Measurements from ENCODE around the gene GPR83.
"Not testable (repeated sequence)": the region's sequence is repeated elsewhere in the genome, so short reads cannot be mapped to it uniquely, and the experiment has no call there.

The GPR83 gene

DNA sequence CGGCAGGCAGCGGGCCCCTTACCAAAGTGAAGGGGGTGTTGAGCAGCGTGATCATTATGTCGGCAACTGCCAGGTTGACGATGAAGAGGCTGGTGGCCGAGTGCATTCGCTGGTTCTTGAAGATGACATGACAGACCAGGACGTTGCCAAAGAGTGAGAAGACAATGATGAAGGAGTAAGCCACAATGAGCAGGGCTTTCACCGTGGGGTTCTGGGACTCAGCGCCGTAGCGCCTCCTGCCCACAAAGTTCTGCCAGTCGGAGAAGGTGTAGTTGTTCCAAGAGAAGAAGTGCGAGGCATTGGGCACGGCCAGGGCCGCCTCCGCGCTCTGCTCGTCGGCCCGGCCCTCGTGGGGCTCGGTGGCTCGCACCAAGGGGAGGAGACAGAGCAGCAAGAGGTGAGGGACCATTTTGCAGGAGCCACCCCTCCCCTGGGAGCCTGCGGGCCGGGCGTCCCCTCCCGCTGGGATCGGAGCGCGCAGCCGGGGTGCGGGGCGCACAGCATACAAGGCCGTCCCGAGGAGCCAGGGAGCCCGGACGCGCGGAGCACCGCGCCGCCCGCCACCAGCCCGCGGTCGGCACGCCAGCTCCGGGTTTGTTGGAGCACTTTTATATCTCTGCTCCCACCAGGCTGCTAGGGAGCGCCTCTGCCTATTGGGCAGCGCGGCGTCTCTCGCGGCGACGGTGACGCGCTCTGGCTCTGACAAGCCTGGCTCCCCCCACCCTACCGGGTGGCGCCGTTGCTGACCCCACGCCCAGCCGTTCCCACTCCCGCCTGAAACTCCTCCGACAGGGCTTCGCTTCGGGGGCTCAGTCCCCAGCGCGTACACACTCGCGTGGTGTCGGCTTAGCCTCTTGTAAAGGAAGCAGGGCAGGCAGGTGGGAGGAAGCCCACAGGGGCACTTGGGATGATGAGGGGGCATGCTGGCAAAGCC, at the start of gene GPR83:
Gene GPR83 (minus strand): TSS at position 581 of the 934 bp plus-strand sequence. CDS start 172 bp downstream, at position 409.
- DNase-seq, result peak; percentile 14

DNA sequence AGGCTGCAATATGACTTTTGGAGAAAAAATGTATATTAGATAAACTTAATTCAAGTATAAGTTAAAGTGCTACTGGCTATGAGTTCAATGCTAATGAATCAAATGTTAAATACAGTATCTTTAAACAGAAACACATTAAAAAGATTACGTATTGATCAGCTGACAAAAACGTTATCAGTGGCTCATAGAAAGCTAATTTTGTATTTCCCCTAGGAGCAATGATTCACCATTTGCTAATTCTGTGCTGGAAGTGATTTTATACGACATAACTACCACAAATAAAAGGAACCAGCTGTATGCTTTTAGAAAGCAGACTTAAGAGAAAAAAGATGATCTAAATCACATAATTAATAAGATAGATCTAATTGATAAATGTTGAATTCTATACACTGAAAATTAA, 48.8 kb upstream of the GPR83 start:
- DNase-seq, result no peak

DNA sequence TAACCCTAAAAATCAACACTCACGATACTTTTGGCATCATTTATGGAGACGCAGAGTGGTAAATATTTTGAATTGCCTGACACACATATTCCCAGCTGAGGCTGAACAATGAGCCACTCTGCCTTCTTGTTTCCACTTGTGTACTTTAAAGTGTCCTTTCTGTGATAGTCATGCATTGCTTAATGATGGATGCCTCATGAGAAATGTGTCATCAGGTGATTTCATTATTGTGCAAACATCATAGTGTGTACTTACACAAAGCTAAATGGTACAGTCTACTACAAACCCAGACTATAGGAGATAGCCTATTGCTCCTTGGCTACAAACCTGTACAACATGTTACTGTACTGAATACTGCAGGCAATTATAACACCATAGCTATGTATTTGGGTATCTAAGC, 48.2 kb upstream of the GPR83 start:
- DNase-seq, result no peak

DNA sequence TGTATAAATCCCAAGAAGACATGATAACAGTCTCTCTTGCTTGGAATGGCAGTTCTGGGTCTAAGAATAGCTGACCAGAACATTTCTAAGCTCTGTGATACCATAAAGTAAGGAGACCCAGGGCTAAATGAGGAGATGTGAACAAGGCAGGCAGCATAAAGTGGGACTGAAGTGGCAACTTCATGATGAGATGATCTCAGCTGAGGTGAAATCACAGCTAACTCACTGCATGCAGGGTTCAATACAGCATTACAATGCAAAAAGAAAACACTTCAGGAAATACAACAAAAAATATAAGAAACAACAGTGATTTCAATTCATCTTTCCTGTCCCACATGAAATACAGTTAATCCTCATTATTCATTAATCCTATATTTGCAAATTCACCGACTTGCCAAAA, 47.8 kb upstream of the GPR83 start:
- DNase-seq, result no peak

DNA sequence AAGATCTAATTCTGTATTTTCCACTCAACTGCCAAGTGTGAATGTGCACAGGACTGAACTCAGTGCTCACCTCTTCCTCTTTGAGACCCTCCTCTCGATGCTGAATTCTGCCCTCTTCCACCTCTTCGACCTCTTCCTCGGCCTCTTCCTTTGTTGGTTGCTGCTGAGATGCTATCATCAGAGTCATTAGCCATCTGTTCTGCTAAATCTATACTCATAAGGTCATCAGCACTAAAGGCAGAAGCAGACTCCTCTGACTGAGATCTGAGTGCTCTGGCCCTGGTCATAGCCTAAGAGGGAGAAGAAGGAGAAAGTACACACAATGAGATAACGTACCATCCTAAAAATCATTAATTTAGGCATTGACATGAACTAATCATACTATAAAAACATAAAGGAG, 45.9 kb upstream of the GPR83 start:
- no peak for DNase-seq

DNA sequence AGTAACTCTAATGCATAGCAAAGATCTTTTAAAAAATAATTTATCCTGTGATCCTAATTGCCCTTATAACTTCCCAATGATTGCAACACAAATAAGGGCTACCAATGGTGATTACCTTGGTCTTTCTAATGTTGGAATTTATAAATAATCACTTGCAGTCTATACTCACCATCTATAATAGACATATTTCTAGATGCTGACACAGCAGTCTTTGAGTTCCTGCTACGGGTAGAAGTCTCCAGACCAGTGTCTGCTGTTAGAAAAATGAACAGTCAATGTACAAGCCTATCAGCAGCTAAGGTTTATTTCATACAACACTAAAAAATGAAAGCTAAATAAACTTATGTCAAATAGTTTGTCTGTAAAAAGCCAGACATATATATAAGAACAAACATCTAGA, 44.4 kb upstream of the GPR83 start:
- no peak for DNase-seq

DNA sequence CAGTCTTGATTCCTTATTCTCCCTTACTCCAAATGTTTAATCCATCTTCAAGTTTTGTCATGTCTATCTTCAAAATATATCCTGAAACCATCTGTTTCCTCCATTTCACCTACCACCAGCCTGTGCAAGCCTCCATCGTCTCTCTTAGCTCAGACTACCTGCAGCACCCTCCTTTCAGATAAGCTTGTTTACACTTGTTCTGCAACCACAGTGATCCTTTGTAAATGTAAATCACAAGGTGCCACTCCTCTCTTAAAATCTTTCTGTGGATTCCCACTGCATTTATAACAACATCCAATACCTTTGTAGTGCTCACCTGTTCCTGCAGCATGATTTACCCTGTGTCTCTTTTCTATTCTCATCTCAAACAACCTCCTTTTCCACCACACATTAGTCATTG, 31.8 kb upstream of the GPR83 start:
- no peak for DNase-seq

DNA sequence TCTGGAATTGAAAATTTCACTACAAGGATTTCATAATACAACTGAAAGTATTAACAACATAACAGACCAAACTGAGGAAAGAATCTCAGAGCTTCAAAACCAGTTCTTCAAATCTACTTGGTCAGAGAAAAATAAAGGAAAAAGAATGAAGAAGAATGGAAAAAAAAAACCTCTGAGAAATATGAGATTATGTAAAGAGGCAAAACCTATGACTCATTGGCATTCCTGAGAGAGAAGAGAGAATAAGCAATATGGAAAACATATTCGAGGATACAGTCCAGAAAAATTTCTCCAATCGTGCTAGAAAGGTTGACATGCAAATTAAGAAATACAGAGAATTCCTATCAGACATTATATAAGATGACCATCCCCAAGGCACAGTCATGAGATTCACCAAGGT, 23.4 kb upstream of the GPR83 start:
- DNase-seq, result no peak

DNA sequence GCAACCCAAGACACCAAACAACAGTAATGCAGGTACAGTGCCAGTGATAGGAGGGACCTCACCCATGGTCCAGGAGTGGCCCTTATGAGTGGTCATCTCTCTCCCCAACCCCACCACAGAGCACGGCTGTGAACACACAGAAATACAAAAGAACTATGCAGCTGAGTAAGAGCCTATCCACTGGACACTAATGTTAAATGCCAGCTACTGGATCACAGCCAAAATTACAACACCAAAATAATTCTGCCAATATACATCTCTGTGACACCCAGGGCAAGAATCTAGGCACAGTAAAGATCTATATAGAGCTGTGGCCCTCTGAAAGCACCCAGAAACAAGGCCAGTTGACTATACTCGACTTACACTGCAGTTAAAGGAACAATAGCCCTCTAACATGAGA, 22.8 kb upstream of the GPR83 start:
- no peak for DNase-seq

DNA sequence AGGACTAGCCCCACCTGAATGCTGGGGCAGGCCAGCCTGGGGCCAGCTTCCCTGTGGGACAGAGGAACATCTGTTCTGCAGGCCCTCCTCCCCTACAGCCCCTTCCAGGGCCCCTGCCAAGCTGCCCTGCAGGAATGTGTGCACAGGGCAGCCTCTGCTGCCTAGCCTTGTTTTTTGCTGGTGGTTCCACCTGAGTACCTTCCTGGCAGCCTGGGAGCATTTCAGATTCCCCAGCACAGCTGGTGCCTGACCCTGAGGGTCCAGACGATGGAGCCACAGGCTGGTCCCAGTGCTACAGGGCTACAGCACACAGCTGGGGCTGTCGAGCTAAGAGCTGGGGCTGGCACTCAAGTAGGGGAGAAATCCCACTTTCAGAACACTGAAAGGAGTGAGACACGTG, 22.3 kb upstream of the GPR83 start:
- DNase-seq, result no peak

DNA sequence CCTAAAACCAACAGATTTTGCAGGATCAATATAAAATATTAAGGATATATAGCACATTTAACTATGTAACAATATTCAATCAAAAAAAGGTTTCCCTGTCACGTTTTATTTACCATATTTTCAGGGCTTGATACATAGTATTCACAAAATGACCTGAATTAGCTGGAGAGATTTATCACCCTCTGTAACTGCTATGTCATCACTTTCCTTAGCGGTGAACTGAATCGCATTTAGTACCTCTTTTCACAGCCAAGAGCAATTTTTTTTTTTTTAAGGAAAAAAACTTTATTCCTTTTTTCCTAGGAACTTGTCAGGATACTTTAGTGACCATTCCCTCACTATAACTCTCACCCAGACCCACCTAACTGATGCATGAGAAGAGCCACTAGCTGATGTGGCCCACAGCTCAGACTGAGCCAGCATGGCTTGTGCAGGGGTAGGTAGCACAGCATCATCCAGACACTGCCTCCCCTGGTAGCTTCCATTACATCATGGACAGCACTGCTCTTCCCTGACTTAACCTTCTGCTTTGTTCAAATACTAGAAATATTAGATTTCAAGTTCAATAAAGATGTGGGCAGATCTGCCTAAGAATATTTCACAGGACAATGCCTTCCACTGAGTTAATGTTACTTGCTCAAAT, 17.0 kb upstream of the GPR83 start:
- DNase-seq, result no peak

DNA sequence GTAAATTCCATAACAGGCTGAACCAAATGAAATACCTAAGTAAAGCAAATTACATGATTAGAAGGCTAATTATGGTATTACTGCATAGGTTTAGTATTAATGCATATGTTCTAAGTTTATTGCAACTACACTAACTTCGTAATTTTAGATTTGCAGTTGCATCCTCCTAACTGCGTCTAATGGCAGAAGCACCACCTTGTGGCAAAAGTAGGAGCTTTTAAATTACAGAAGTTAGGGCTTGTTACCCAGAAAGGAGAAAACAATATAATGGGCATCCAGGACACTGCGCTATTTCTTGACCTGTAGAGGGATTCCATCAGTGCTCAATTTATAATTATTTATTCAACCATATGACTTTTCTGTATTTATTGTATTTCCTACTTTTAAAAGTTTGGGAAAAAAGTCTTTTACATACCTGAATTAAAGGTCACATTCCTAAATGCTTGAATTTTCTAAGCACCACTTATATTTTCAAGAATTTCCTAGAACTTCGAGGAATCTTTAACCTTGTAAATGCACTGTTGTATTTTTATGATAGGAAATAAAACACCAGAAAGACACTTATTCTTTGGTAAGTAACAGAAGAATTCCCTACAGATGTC, 16.3 kb upstream of the GPR83 start:
- DNase-seq, result no peak

DNA sequence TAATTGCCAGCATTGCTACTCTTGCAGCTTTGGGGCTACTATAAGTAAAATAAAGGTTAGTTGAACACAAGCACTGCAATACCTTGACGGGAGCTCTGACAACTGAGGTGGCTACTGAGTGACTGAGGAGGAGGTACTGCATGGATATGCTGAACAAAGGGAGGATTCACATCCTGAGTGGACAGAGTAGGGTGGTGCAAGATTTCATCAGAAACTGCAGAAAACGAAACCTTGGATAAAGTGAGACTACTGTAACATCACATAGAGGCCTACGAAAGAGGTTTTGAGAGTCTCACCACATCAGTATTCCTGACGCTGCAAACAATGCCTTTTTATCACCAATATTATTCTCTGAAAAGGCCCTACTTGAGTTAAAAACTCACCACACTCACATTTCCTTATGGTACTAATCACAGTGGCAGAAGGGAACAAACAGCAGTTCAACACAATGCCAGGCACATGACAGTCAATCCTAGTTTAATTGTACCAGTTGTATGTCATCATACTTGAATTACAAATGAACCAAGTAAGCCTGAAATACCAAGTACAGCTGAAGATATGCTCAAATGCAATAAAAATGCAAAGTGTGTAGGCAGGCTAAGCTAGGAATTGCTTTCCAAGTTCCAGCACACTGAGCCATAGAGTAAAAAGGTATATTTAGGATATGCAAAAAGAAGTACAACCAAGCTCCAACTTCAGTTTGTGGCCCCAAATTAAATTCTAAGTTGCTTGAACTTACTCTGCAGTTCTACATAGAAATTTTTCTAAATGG, 4.0 kb upstream of the GPR83 start:
- no peak for DNase-seq

DNA sequence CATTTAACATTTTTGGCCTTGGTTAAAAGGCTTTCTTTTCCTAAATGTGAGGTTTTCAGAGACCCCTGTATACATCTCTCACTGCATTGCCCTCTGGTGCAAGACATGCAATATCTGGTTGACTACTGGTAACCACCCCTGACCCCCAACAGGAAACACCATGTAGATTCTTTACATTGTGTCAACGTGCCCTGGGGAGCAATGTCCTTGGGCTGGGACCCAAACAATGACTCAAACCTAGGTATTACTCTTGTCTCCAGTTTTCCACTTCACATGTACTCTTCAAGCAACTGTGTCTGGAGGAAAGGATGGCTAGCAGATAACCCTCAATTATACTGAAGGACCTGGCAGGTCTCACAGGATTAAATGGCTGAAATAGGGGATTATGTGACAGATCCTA, 1.1 kb upstream of the GPR83 start:
- DNase-seq, result no peak

DNA sequence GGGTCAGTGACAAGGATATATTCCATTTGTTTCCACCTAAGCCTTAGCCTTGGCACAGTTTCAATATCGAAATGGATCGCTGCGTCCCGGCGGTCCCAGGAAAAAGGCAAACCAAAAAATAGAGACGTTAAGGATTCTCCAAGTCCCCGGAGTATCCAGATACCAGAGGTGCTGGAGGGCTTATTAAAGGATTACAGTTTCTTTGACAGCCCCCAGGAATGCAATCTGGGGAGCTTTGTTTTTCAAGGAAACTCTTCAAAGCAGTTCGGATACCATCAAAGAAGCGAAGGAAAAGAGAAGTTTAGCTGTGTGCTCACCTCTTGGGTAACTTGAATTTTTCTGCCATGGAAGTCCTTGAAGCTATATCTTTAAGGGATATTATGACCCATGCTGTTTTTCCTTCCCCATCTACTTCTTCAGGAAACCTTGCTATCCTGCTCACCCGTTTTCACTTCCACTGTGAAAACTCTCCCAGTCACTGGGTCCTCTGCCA, 600 bp upstream of the GPR83 start:
- no peak for DNase-seq

DNA sequence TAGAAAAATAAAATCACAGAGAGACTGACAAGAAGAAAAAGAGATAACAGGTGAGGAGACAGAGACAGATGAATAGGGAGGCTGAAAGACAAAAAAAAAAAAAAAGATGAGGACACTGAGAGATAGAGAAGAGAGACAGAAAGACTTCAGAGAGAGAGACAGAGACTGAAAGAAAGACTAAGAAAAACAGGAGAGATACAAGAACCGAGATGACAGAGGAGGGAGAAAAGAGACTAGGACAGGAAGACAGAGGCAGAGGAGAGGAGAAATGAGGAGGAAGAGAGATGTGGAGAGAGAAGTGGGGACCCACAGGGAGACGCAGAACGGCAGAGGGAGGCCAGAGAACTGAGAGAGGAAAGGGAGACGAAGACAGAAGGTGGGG, 771 bp downstream of the GPR83 start:
- DNase-seq, result no peak

DNA sequence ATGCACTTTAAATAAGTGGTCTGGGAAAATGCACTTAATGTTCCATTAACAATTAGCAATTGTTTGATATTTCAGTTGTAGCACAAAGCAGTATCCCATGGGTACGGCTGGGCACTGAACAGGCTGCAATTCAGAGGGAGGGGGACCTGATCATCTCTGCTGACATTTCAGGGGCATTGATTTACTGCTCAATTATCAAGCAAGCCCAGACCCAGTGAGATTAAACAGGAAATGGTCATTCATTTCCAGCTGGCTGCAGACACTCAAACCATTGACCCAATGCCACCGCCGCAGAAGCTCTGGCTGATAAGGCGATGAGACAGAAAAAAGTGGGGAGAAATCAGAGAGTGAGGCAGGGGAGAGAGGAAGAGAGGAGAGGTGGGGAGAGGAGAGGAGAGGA, 1.2 kb downstream of the GPR83 start:
- no peak for DNase-seq

DNA sequence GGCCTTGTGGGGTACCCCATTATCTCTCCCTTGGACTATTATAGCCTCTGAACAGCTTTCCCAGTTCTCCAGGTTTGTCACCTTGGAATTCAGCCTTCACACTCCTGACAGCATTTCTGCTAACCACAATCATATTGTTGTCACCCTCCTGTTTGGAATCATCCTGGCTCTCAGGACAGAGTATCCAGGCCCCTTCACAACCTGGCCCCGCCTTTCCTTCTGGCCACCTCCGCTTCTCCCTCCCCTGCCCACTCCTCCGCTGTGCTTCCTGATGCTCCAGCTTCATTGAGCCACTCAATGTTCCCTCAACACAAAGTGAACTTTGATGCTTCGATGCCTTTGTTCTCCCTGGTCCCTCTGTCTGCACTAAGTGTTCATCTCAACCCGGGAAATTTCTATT, 3.1 kb downstream of the GPR83 start:
- DNase-seq, result no peak

DNA sequence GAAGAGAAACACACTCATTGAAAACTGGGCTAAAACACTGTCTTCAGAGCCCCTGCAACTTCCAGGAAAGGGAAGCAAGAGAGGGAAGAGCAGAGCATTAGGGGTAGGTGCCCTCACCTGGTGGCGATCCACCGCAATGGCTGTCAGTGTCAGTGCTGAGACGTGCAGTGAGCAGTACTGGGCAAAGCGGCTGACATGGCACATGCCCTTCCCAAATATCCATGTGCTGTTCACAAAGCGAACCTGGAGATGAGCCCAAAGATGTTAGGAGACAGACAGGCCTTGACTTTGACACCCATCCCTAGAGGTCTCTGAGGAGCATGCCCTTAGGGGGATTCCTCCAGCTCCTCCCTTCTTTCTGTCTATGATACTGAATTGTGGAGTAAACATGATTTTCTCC, 4.9 kb downstream of the GPR83 start:
- no peak for DNase-seq

DNA sequence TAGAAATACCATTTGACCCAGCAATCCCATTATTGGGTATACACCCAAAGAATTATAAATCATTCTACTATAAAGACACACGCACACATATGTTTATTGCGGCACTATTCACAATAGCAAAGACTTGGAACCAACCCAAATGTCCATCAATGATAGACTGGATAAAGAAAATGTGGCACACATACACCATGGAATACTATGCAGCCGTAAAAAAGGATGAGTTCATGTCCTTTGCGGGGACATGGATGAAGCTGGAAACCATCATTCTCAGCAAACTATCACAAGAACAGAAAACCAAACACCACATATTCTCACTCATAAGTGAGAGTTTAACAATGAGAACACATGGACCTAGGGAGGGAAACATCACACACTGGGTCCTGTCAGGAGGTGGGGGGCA, 9.3 kb downstream of the GPR83 start:
- DNase-seq, result not testable (repeated sequence)

DNA sequence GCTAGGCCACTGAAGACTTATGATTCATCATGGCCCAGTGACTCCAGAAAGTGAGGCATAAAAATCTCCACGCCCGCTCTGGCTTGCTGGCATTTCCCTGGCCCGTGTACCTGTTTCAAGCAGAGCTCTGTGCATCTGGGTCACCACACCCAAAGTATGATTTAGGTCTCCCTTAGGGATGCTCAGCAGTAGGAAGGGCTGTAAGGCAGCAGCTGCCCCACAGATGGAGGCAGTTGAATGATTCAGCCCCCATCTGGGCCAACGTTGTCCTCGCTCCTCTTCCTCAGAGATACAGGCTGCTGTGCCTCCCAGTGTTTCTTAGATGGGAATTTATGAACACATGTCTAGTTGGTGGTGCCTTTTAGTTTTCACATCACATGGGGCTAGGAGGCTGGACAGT, 21.6 kb downstream of the GPR83 start:
- DNase-seq, result no peak

DNA sequence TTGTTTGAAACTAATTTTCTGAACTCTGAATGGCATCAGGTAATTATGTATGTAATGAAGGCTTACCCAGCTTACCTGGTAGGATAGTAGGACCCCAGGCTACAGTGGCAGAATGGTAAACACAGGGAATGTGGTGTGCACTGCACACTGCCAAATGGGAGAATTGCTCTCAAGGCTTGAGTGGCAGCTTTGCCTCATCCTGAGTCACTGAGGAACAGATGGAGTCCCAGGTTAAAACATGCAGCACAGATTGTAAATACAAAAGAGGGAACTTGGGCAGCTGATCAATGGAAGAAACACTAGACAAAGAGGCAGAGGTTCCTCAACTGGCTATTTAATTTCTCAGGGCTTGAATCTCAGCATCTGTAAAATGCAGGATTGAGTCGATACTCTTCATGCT, 24.4 kb downstream of the GPR83 start:
- no peak for DNase-seq

DNA sequence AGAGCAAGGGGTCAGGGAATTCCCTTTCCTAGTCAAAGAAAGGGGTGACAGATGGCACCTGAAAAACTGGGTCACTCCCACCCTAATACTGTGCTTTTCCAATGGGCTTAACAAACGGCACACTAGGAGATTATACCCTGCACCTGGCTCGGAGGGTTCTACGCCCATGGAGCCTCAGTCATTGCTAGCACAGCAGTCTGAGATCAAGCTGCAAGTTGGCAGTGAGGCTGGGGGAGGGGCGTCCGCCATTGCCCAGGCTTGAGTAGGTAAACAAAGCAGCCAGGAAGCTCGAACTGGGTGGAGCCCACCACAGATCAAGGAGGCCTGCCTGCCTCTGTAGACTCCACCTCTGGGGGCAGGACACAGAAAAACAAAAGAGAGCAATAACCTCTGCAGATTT, 30.6 kb downstream of the GPR83 start:
- DNase-seq, result not testable (repeated sequence)

Measured in NCI-H1092 (cell line).